ENCODE data around the gene C2orf72. TPM values are rescaled to one million over a fixed set of nuclear protein-coding genes. Genes with fewer than 3 reads are reported as not detected.
"Not testable (repeated sequence)": the region's sequence is repeated elsewhere in the genome, so short reads cannot be mapped to it uniquely, and the experiment has no call there.

The C2orf72 gene
- total RNA-seq, 2 donors from 2014 or later: not detected

DNA sequence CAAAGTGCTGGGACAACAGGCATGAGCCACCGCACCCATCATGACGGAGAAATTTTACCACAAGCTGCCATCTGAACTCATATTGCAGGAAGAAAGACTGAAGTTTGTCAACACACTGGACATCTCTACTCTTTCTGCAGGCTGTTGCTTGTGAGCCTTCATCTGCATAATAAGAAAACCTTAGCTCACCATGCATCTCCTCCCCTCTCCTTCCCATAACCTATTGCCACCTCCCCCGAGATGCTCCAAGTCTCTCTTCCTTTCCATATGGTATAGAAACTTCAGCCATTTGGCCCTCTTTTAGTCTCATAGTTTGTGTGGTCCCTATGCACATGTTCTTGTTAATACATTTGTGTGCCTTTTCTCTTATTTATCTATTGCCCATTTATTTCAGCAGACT lies 19.1 kb upstream of the C2orf72 start:
- Mint-ChIP-seq H3K36me3 (ENCODE audit: low read depth) (peaks cover 4% of the 10 kb centered on the region), H3K27me3 (peaks cover 45% of the 10 kb centered on the region), H3K4me1 (no peaks in the 10 kb centered on the region), H3K4me3 (no peak overlapping the region), H3K27ac (no peak overlapping the region)
- no peak for DNase-seq
- ATAC-seq: no peak
- H3K9me3 ChIP-seq (ENCODE audit: control insufficient read depth, low read length, poor library complexity, severe bottlenecking): no peaks in the 10 kb centered on the region

DNA sequence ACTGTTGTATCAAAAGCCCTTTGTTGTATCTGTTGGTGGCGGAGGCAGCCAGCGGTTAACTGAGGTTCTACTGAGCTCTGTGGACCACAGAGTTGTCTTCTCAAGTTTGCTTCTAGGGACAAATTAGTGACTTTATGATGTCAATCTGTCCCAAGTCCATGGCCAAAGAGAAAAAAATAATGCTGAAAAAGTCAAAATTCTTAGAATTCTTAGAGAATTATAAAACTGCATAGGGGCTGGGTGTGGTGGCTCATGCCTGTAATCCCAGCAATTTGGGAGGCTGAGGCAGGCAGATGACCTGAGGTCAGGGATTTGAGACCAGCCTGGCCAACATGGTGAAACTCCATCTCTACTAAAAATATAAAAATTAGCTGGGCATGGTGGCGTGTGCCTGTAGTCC lies 12.3 kb upstream of the C2orf72 start:
- H3K36me3 Mint-ChIP-seq (ENCODE audit: low read depth); H3K27ac Mint-ChIP-seq; H3K4me1 Mint-ChIP-seq: not testable (repeated sequence)

DNA sequence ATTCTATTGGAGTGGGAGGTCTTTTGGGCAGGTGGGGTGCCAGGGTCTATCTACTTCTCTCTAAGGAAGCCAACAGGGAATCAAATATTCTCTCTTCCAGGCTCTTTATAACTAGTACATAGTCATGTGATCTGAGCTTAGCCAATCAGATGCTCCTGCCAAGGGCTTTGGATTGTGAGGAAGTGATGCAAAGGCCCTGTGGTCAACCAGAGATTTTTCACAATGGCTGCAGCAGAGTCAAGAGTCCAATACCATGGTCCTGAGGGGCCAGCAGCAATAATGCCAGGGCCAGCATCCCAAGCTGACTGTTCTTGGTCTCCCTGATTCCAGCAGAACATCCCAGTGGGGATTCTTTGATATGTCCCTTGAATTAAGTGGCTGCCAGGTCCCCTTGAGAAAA lies 8.4 kb upstream of the C2orf72 start:
- Mint-ChIP-seq H3K27ac (no peak overlapping the region), H3K27me3 (peaks cover 25% of the 10 kb centered on the region), H3K4me1 (no peaks in the 10 kb centered on the region), H3K36me3 (ENCODE audit: low read depth) (no peaks in the 10 kb centered on the region), H3K4me3 (no peak overlapping the region)
- ATAC-seq (no peak), DNase-seq (no peak)
- H3K9me3 ChIP-seq (ENCODE audit: control insufficient read depth, low read length, poor library complexity, severe bottlenecking): no peaks in the 10 kb centered on the region

More for the DNA sequence above, 12.3 kb upstream of the C2orf72 start:
- H3K9me3 ChIP-seq (ENCODE audit: control insufficient read depth, low read length, poor library complexity, severe bottlenecking); ATAC-seq; H3K4me3 Mint-ChIP-seq; DNase-seq: not testable (repeated sequence)
- H3K27me3 Mint-ChIP-seq: peaks cover 21% of the 10 kb centered on the region

DNA sequence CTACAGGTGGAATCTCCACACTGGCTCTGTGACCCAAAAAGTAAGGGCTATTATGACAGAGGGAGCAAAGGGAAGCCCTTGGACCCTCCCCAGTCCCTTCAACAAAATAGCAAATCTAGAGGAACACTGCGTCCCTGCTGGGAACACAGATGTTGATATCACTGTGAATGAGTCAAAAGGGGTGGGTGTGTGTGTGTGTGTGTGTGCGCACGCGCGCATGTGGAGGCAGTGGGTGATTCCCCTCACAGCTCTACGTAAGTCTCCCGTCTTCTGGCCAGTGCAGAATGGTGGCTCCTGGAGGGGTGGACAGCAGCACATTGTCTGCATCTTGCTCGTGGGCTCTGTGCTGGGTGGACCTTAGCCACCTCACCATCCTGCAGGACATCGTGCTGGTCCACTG lies 7.8 kb upstream of the C2orf72 start:
- H3K9me3 ChIP-seq (ENCODE audit: control insufficient read depth, low read length, poor library complexity, severe bottlenecking): no peaks in the 10 kb centered on the region
- Mint-ChIP-seq H3K27me3 (peaks cover 31% of the 10 kb centered on the region), H3K27ac (no peak overlapping the region), H3K36me3 (ENCODE audit: low read depth) (no peaks in the 10 kb centered on the region), H3K4me1 (no peaks in the 10 kb centered on the region), H3K4me3 (no peak overlapping the region)
- ATAC-seq: no peak
- DNase-seq: no peak

DNA sequence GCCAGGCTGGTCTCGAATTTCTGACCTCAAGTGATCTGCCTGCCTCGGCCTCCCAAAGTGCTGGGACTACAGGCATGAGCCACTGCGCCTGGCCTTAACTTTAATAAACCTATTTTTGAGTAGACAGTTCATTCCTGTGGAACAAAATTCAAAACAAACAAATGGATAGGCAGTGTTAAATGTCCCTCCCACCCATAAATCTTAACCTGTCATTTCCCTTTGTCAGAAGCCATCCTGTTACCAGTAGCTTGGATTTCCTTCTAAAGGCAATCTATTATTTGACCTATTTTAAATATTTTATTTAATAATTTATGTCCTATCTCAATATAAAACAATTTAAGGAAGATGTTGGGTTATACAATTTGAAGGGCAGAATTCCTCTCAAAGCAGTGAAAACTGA lies 6.6 kb upstream of the C2orf72 start:
- DNase-seq: no peak
- H3K27ac Mint-ChIP-seq: no peak overlapping the region
- ATAC-seq: no peak
- no peaks in the 10 kb centered on the region for H3K36me3 Mint-ChIP-seq (ENCODE audit: low read depth)
- no peak overlapping the region for H3K4me3 Mint-ChIP-seq
- H3K9me3 ChIP-seq (ENCODE audit: control insufficient read depth, low read length, poor library complexity, severe bottlenecking): no peaks in the 10 kb centered on the region
- H3K27me3 Mint-ChIP-seq: peaks cover 35% of the 10 kb centered on the region
- H3K4me1 Mint-ChIP-seq: no peaks in the 10 kb centered on the region

DNA sequence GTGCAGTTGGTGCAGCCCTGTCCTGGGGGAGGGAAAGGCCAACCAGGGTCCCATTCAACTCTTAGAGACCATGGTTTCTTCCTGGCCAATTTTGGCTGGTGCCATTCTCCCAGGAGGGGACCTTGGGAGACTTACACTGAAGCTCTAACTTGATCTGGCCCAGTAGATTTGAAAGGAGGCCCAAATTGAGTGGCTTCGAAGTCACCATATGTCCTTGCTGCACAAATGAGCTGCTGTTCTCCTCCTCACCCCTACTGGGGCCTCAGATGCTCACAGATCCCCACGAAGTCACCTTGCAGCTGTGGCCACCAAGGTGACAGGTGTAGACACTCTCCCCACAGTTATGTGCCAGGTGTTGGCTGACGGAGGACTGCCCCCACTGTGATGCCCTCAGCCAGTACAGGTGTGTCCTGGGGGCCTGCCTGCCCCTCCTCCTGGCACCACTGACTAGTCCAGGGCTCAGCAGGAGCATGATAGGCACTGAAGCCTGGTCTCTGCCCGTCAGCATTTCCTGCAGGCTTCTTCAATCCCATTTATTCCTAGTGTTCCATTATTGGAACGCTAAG lies 4.7 kb upstream of the C2orf72 start:
- DNase-seq (no peak), ATAC-seq (no peak)
- Mint-ChIP-seq H3K4me1 (peaks cover 2% of the 10 kb centered on the region), H3K36me3 (ENCODE audit: low read depth) (no peaks in the 10 kb centered on the region), H3K27ac (no peak overlapping the region), H3K4me3 (no peak overlapping the region), H3K27me3 (peaks cover 50% of the 10 kb centered on the region)
- H3K9me3 ChIP-seq (ENCODE audit: control insufficient read depth, low read length, poor library complexity, severe bottlenecking): no peaks in the 10 kb centered on the region

DNA sequence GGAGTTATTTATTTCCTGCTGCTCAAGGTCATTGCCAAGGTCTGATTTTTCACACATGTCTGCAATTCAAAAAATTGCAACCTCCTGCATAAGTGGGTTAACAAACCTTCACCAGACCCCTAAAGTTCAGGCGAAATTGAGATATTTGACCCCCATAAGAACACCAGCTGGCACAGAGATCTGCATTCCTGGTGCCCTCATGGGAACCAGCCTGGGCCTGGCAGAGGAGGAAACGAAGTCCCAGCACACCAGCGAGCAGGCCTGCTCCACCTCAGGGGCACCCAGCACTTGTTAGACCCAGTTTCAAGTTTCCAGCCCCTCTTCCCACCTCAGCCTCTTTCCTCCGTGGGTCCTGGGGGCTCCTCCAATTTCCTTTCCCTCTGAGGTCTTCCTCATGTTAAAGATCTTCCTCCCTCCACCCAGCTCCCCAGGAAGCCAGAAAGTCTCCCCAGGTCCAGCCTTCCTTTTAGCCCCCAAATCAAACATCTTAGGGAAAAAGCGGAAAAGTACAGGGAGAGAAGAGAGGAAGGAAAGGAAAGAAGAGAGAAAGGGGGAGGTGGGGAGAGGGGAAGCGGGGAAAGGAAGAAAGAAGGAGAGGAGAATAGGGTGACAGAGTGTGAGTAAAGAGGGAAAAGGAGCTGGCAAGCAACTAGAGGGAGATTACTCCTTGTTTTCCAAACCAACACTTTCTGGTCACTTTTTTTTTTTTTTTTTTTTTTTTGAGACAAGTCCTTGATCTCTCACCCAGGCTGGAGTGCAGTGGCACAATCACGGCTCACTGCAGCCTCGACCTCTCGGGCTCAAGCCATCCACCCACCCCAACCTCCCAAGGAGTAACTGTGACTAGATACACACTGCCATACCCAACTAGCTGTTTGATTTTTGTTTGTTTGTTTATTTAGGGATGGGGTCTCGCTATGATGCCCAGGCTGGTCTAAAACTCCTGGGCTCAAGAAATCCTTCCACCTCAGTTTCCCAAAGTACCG lies 3.9 kb upstream of the C2orf72 start:
- peaks cover 5% of the 10 kb centered on the region for H3K4me1 Mint-ChIP-seq
- H3K36me3 Mint-ChIP-seq (ENCODE audit: low read depth): no peaks in the 10 kb centered on the region
- DNase-seq (no peak), ATAC-seq (no peak)
- H3K9me3 ChIP-seq (ENCODE audit: control insufficient read depth, low read length, poor library complexity, severe bottlenecking): no peaks in the 10 kb centered on the region
- no peak overlapping the region for H3K27ac Mint-ChIP-seq
- H3K4me3 Mint-ChIP-seq: no peak overlapping the region
- H3K27me3 Mint-ChIP-seq: peaks cover 52% of the 10 kb centered on the region

DNA sequence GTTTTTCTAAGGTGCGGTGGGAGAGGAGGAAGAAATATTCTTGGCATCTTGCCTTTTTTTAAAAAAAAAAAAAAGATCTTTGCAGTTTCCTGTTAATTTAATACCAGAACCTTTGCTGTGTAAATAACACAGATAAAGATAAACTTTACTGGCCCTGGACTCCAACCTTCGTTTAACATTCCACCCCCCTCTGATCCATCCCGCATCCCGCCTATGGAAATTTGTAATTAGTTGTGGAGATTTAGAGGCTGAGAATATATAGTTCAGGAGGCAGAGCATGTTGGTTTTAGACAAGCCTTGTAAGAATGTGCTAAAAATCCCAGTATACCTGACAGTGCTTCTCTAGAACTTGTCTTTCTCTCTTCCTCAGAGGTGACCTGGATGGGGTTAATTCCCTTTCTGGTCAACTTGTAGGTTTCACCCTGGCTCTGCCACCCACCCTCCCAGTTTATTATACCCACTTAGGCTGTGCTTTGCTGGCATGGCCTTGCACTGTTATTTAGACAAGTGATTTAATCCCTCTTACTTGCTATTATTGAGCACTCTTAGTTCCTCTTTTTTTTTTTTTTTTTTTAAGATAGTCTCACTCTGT lies 2.9 kb upstream of the C2orf72 start:
- H3K9me3 ChIP-seq (ENCODE audit: control insufficient read depth, low read length, poor library complexity, severe bottlenecking): no peaks in the 10 kb centered on the region
- no peak overlapping the region for H3K4me3 Mint-ChIP-seq
- no peak for DNase-seq
- peaks cover 6% of the 10 kb centered on the region for H3K4me1 Mint-ChIP-seq
- no peak overlapping the region for H3K27ac Mint-ChIP-seq
- ATAC-seq: no peak
- peaks cover 59% of the 10 kb centered on the region for H3K27me3 Mint-ChIP-seq
- H3K36me3 Mint-ChIP-seq (ENCODE audit: low read depth): no peaks in the 10 kb centered on the region

DNA sequence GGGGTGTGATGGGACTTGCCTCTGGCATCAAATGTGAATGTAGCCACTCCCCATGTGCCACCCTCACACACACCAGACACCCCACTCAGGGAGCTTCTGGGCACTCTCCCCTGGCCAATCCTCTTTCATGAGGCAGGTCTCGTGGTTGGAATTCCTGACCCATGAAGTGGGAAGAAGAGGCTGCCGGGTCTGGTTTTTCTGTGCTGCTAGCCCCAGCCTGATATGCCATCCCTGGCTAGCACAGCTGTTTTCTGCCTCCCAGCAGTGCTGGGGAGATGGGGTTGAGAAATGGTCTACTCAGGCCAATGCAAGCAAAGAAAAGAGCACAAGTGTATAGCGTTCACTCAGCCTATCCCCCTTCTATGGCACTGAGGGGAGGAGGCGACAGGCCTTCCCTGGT lies 1.2 kb upstream of the C2orf72 start:
- Mint-ChIP-seq H3K27me3 (peaks cover 77% of the 10 kb centered on the region), H3K36me3 (ENCODE audit: low read depth) (peaks cover 3% of the 10 kb centered on the region), H3K27ac (no peak overlapping the region), H3K4me1 (peaks cover 6% of the 10 kb centered on the region), H3K4me3 (no peak overlapping the region)
- DNase-seq: no peak
- no peaks in the 10 kb centered on the region for H3K9me3 ChIP-seq (ENCODE audit: control insufficient read depth, low read length, poor library complexity, severe bottlenecking)
- no peak for ATAC-seq

DNA sequence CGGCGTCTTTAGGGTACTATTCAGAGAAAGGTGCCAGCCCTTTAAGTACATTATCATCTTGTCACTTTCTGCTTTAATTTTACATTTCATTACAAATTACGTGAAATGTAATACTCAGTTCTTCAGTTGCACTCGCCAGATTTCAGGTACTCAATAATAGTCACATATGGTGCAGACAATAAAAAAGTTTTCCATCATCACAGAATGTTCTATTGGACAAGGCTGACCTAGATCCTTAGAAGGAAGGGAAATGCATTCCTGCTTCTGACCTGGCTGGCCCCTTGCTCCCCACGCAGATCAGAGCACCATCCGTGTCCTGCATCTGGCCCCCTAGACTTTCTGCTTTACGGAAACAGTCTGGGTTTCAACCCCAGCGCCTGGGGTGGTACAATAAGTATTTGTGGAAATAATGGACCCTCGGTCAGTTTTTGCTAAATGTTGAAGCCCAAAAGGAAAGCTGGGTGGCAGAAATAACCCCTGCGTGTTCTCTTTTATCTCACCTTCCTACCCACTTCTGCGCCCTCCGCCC lies 681 bp upstream of the C2orf72 start:
- peaks cover 5% of the 10 kb centered on the region for H3K36me3 Mint-ChIP-seq (ENCODE audit: low read depth)
- H3K9me3 ChIP-seq (ENCODE audit: control insufficient read depth, low read length, poor library complexity, severe bottlenecking): no peaks in the 10 kb centered on the region
- H3K27ac Mint-ChIP-seq: no peak overlapping the region
- H3K27me3 Mint-ChIP-seq: peaks cover 82% of the 10 kb centered on the region
- peaks cover 6% of the 10 kb centered on the region for H3K4me1 Mint-ChIP-seq
- ATAC-seq (no peak), DNase-seq (no peak)
- H3K4me3 Mint-ChIP-seq: peak overlapping the region; percentile 59

DNA sequence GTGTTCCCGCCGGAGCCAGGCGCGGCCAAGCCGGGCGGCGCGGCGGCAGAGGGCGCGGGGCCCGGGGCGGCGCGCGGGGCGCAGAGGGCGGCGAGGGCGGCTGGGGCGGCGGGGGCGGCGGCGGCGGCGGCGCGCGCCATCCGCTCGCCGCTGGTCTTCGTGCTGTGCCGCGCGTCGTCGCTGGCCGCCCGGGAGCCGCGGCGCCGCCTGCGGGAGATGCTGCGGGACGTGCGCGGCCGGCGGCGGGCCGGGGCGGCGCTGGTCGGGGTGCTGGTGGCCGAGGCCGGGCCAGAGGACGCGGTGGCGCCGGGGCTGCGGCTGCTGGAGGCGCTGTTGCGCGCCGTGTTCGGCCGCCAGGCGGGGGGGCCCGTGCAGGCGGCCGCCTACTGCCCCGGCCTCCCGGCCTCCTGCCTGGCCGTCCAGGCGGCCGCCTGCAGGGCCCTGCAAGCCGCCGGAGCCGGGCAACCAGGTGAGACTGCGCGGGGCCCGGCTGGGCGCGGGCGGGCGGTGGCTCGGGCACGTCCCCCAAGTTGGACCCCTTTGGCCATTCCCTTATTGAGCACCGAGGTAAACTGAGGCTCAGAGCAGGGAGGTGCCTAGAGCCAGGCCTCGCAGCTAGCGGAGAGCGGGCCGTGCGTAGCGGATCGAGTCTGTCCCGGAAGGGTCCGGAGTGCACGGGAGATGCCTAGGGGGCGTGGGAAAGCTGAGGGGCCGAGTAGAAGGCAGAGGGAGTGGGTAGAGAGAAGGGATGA lies 584 bp downstream of the C2orf72 start:
- DNase-seq (no peak), ATAC-seq (peak; percentile 47)
- H3K36me3 Mint-ChIP-seq (ENCODE audit: low read depth): peaks cover 5% of the 10 kb centered on the region
- peak overlapping the region; percentile 87 for H3K4me3 Mint-ChIP-seq
- H3K27ac Mint-ChIP-seq: no peak overlapping the region
- peaks cover 78% of the 10 kb centered on the region for H3K27me3 Mint-ChIP-seq
- no peaks in the 10 kb centered on the region for H3K9me3 ChIP-seq (ENCODE audit: control insufficient read depth, low read length, poor library complexity, severe bottlenecking)
- peaks cover 6% of the 10 kb centered on the region for H3K4me1 Mint-ChIP-seq

DNA sequence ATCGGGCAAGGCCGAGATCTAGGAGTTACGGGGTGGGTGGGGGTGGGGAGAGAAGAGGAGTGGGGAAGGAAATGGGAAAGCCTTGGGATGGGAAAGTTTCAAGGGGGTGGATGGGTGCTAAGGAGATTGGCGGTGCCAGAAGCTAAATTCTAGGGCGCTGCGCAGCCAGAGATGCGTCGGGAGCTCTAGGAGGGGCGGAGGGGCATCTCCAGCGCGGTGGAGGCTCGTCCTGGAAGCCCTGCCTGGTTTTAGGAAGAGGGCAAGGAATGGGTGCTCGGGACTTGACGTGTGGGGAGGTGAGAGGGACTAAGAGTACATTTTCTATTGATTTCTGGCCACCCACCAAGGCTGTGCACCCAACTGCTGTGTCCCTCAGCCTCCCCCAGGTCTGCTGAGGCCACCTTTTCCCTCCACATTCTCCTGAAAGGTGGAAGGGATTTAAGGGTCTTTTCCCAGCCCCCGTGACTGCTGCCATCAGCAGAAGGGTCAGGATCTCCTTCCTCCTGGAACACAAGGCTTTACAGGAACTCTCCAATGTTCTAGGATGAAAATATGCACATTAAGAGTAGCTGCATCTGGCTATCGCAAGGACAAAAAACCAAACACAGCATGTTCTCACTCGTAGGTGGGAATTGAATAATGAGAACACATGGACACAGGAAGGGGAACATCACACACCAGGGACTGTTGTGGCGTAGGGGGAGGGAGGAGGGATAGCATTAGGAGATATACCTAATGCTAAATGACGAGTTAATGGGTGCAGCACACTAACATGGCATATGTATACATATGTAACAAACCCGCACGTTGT lies 1.4 kb downstream of the C2orf72 start:
- ATAC-seq (no peak), DNase-seq (no peak)
- Mint-ChIP-seq H3K4me1 (peaks cover 6% of the 10 kb centered on the region), H3K27me3 (peaks cover 70% of the 10 kb centered on the region), H3K4me3 (peak overlapping the region; percentile 87), H3K36me3 (ENCODE audit: low read depth) (peaks cover 5% of the 10 kb centered on the region), H3K27ac (no peak overlapping the region)
- no peaks in the 10 kb centered on the region for H3K9me3 ChIP-seq (ENCODE audit: control insufficient read depth, low read length, poor library complexity, severe bottlenecking)
